Hepatocyte (in vitro differentiated cells): Measurements from ENCODE around the gene CELF3. TPM values are rescaled to one million over a fixed set of nuclear protein-coding genes. Genes with fewer than 3 reads are reported as not detected.

Experiments used
- DNase-seq: peaks from one replicate; pipeline ENCODE4 v3.0.0-alpha.2; 2016; ENCODE audit warnings: low spot score
- H2AFZ ChIP-seq: fragments of 200-600 bp; sonication (generic); 2 replicates; pipeline ENCODE4 v1.6.0; 2016; ENCODE audit warnings: antibody characterized with exemption, mild to moderate bottlenecking
- H3K27ac ChIP-seq: fragments of 200-600 bp; sonication (generic); 2 replicates; pipeline ENCODE4 v1.5.1; 2016; ENCODE audit warnings: mild to moderate bottlenecking
- H3K27me3 ChIP-seq: fragments of 200-600 bp; sonication (generic); 2 replicates; pipeline ENCODE4 v1.6.1; 2016
- H3K36me3 ChIP-seq: fragments of 200-600 bp; sonication (generic); replicated peaks from 2 replicates; pipeline ENCODE4 v1.5.1; 2016; ENCODE audit warnings: low read depth; ENCODE audit not compliant: insufficient read depth
- H3K4me1 ChIP-seq: fragments of 200-600 bp; sonication (generic); 2 replicates; pipeline ENCODE4 v1.5.1; 2016; ENCODE audit warnings: mild to moderate bottlenecking, moderate library complexity; ENCODE audit not compliant: insufficient read depth
- H3K4me2 ChIP-seq: fragments of 200-600 bp; sonication (generic); 2 replicates; pipeline ENCODE4 v1.6.0; 2016
- H3K4me3 ChIP-seq: fragments of 200-600 bp; sonication (generic); 2 replicates; pipeline ENCODE4 v1.5.1; 2016; ENCODE audit warnings: mild to moderate bottlenecking
- H3K79me2 ChIP-seq: fragments of 200-600 bp; sonication (generic); 2 replicates; pipeline ENCODE4 v1.6.0; 2017; ENCODE audit warnings: mild to moderate bottlenecking
- H3K9me2 ChIP-seq: fragments of 200-600 bp; sonication (generic); replicated peaks from 2 replicates; pipeline ENCODE4 v1.6.0; 2017; ENCODE audit warnings: mild to moderate bottlenecking; ENCODE audit not compliant: insufficient read depth
- H3K9me3 ChIP-seq: fragments of 200-600 bp; sonication (generic); 2 replicates; pipeline ENCODE4 v1.5.1; 2016; ENCODE audit warnings: low read depth, mild to moderate bottlenecking
- H4K20me1 ChIP-seq: fragments of 200-600 bp; sonication (generic); 2 replicates; pipeline ENCODE4 v1.6.0; 2016; ENCODE audit warnings: mild to moderate bottlenecking; ENCODE audit not compliant: insufficient read depth, poor library complexity, severe bottlenecking
- EZH2 ChIP-seq: fragments of 200-600 bp; sonication (generic); IDR thresholded peaks from 2 replicates; pipeline ENCODE4 v1.6.1; 2016; ENCODE audit warnings: antibody characterized with exemption, mild to moderate bottlenecking, borderline replicate concordance
- EZH2phosphoT487 ChIP-seq: fragments of 200-600 bp; sonication (generic); IDR thresholded peaks from one replicate; pipeline ENCODE4 v1.6.1; 2018; ENCODE audit warnings: antibody characterized with exemption, mild to moderate bottlenecking, low read depth, moderate library complexity; ENCODE audit not compliant: unreplicated experiment, severe bottlenecking
- WGBS: methylation state at CpG from one replicate; pipeline ENCODE4 v1.1.6; 2016; ENCODE audit warnings: low lambda C conversion rate; ENCODE audit errors: missing lambda C conversion rate; 5-methylcytosine and 5-hydroxymethylcytosine counted together
- polyA plus RNA-seq: library from polyadenylated mRNA; unstranded; fragments of >200 nt; fragmentation: Nextera tagmentation; extraction: Ambion mirVana; gene quantifications from 2 replicates; pipeline ENCODE4 v1.2.1, GENCODE V29; 2016
- total RNA-seq: library from RNA; depleted of rRNA; stranded (reverse); fragments of >200 nt; gene quantifications from 2 replicates; pipeline ENCODE4 v1.2.3, GENCODE V29; 2014
- TF ChIP-seq, protein P1 (sequence below): fragments of 200-600 bp; sonication (generic); IDR thresholded peaks from 2 replicates; pipeline ENCODE4 v1.5.1; 2016; ENCODE audit warnings: antibody characterized with exemption, mild to moderate bottlenecking; ENCODE audit not compliant: poor library complexity

CELF3 gene
- total and polyA plus RNA-seq, 2 experiments from 2014 or later = 1.1 to 2.1 TPM

DNA sequence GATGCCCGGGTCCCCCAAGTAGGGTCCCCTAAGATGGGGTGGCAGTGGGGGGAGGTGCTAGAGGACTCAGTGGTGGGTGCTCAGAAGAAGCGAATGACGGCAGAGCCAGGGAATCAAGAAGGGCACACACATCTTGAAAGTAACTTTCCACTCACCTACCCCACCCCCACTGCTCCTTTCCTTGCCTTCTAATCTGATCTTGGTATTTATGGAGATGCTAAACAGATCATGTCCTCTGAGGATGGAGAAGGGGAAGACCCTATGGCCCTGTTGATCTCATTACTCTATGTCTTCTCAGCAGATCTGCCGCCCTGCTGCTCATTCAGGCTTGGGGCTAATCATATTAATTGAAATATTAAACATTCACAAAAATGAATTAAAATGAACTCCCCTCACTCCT is 2.1 kb upstream of the CELF3 start:
- H3K9me3 ChIP-seq = no peaks in the 10 kb centered on the region
- peaks cover 24% of the 10 kb centered on the region for H3K4me1 ChIP-seq
- H3K27ac ChIP-seq = no peak overlapping the region
- H3K4me2 ChIP-seq = no peak overlapping the region
- TF ChIP-seq EZH2phosphoT487 (no peak), EZH2 (no peak)
- TF ChIP-seq, protein P1, sequence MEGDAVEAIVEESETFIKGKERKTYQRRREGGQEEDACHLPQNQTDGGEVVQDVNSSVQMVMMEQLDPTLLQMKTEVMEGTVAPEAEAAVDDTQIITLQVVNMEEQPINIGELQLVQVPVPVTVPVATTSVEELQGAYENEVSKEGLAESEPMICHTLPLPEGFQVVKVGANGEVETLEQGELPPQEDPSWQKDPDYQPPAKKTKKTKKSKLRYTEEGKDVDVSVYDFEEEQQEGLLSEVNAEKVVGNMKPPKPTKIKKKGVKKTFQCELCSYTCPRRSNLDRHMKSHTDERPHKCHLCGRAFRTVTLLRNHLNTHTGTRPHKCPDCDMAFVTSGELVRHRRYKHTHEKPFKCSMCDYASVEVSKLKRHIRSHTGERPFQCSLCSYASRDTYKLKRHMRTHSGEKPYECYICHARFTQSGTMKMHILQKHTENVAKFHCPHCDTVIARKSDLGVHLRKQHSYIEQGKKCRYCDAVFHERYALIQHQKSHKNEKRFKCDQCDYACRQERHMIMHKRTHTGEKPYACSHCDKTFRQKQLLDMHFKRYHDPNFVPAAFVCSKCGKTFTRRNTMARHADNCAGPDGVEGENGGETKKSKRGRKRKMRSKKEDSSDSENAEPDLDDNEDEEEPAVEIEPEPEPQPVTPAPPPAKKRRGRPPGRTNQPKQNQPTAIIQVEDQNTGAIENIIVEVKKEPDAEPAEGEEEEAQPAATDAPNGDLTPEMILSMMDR = no peak
- H4K20me1 ChIP-seq = no peaks in the 10 kb centered on the region
- H3K27me3 ChIP-seq = peaks cover 60% of the 10 kb centered on the region
- no peaks in the 10 kb centered on the region for H3K79me2 ChIP-seq
- no peak overlapping the region for H3K4me3 ChIP-seq
- WGBS = 74% methylated on average over 4 of the region's 4 CpGs
- DNase-seq = no peak
- H3K36me3 ChIP-seq = no peaks in the 10 kb centered on the region
- H2AFZ ChIP-seq = no peak overlapping the region
- no peaks in the 10 kb centered on the region for H3K9me2 ChIP-seq

- peaks cover 56% of the 10 kb centered on the region for H3K27me3 ChIP-seq
- H3K4me3 ChIP-seq = no peak overlapping the region
- no peak for DNase-seq
- no peaks in the 10 kb centered on the region for H3K9me2 ChIP-seq
- no peaks in the 10 kb centered on the region for H3K9me3 ChIP-seq
- H2AFZ ChIP-seq = no peak overlapping the region
- no peaks in the 10 kb centered on the region for H3K36me3 ChIP-seq
- H3K4me2 ChIP-seq = no peak overlapping the region
- TF ChIP-seq EZH2 = no peak
- TF ChIP-seq, protein P1 = no peak
- TF ChIP-seq EZH2phosphoT487 = no peak
- peaks cover 24% of the 10 kb centered on the region for H3K4me1 ChIP-seq
- H4K20me1 ChIP-seq = no peaks in the 10 kb centered on the region
- no peaks in the 10 kb centered on the region for H3K79me2 ChIP-seq
- WGBS = 39% methylated on average over 4 of the region's 4 CpGs
- no peak overlapping the region for H3K27ac ChIP-seq
Observed at GRCh38 chr1:151718011-151718431, 1.4 kb upstream of the CELF3 start.

DNA sequence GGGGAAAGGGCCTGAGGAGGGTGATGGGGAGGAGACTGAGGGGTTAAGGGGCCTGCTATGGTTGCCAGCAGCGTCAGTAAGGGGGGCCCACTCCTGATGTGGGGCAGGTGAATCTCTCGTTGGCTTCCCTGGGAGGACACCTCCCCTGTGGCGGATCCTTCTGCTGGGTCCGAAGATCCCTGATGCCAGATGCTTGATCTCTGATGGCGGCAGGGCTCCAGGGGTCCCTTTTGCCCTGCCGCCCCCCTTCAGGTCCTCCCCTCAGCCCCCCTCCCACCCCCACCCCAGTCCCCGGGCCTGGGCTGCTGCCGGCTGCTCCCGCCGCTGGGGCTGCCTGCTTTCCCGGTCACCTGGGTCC is 219 bp downstream of the CELF3 start:
- H3K4me3 ChIP-seq = no peak overlapping the region
- no peaks in the 10 kb centered on the region for H3K9me3 ChIP-seq
- peak overlapping the region; percentile 73 for H3K4me2 ChIP-seq
- H3K27me3 ChIP-seq = peaks cover 41% of the 10 kb centered on the region
- WGBS = 8% methylated on average over 2 of the region's 11 CpGs
- no peaks in the 10 kb centered on the region for H4K20me1 ChIP-seq
- H3K9me2 ChIP-seq = no peaks in the 10 kb centered on the region
- peaks cover 24% of the 10 kb centered on the region for H3K4me1 ChIP-seq
- H3K79me2 ChIP-seq = no peaks in the 10 kb centered on the region
- H3K36me3 ChIP-seq = no peaks in the 10 kb centered on the region
- H2AFZ ChIP-seq = no peak overlapping the region
- DNase-seq = no peak
- TF ChIP-seq, protein P1 = no peak
- no peak for TF ChIP-seq EZH2
- H3K27ac ChIP-seq = no peak overlapping the region
